Measurements from ENCODE around the gene CNGB1.

DNA sequence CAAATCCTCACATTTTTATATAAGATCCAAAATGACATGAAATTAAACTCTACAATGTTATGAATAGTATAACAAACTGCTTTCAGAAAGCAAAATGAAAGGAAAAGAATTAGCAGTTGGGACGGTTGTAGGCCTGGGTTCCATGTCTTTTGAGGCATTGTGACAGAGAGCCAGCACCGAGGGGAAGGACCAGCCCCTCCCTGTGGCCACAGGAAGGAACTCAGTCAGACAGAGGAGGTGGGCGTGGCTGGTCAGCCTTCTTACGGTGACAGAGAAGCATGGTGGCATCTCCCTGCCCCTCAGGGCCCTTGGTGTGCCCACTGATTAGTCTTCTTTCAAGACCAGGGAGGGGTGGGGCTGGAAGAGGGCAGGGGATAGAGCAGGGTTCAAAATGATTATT is 23.9 kb upstream of the CNGB1 start:
- TF ChIP-seq, protein P1, sequence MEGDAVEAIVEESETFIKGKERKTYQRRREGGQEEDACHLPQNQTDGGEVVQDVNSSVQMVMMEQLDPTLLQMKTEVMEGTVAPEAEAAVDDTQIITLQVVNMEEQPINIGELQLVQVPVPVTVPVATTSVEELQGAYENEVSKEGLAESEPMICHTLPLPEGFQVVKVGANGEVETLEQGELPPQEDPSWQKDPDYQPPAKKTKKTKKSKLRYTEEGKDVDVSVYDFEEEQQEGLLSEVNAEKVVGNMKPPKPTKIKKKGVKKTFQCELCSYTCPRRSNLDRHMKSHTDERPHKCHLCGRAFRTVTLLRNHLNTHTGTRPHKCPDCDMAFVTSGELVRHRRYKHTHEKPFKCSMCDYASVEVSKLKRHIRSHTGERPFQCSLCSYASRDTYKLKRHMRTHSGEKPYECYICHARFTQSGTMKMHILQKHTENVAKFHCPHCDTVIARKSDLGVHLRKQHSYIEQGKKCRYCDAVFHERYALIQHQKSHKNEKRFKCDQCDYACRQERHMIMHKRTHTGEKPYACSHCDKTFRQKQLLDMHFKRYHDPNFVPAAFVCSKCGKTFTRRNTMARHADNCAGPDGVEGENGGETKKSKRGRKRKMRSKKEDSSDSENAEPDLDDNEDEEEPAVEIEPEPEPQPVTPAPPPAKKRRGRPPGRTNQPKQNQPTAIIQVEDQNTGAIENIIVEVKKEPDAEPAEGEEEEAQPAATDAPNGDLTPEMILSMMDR (IDR thresholded peaks at IDR 0.05 in 8 of 11, conservative IDR thresholded peaks at IDR 0.05 in 3 of 11), result peak in 8 of 11 experiments; percentile 30 to 70 (median 52)
- TF ChIP-seq POLR2A (IDR thresholded peaks at IDR 0.05), result no peak
